HEK293 (cell line): Measurements from ENCODE around the gene JUND.
A peak's percentile ranks its signal among the peaks of the same experiment; 100 is the strongest.

ENCODE experiments used
- CTCF ChIA-PET: fragments of 350-600 bp; formaldehyde crosslinking; extraction: SDS; loops from one replicate; lab custom pipeline; 2021; ENCODE audit warnings: antibody characterized with exemption; lab: Yijun Ruan, JAX
- POLR2A ChIA-PET: fragments of 300-600 bp; formaldehyde crosslinking; extraction: SDS; loops from one replicate; lab custom pipeline; 2020; ENCODE audit warnings: antibody characterized with exemption, inconsistent platforms; lab: Yijun Ruan, JAX
- H3K27ac ChIP-seq: fragments of 200-500 bp; sonication (Bioruptor generic); 2 replicates; pipeline ENCODE4 v1.5.1; 2014; ENCODE audit warnings: low read depth, low read length, control low read depth, inconsistent platforms; ENCODE audit errors: extremely low read depth
- H3K36me3 ChIP-seq, 2 experiments: fragments of 200-500 bp in 1 of 2; sonication (Bioruptor generic) in 1 of 2; 1 replicate in 1 of 2; 2 replicates in 1 of 2; pipeline ENCODE4 v1.5.1; 2014 to 2017; ENCODE audit warnings: inconsistent platforms in 2 of 2, low read length in 2 of 2; ENCODE audit not compliant: control insufficient read depth in 2 of 2, insufficient read depth in 1 of 2
- H3K4me1 ChIP-seq: fragments of 200-500 bp; sonication (Bioruptor generic); 2 replicates; pipeline ENCODE4 v1.5.1; 2014; ENCODE audit warnings: mild to moderate bottlenecking, low read length, inconsistent platforms; ENCODE audit not compliant: control insufficient read depth, insufficient read depth
- H3K4me3 ChIP-seq: 2 replicates; pipeline ENCODE4 v1.5.1; 2011; ENCODE audit warnings: low read depth, mild to moderate bottlenecking, control low read depth, low read length, moderate library complexity
- H3K9me3 ChIP-seq: fragments of 200-500 bp; sonication (Bioruptor generic); 2 replicates; pipeline ENCODE4 v1.5.1; 2014; ENCODE audit warnings: low read depth, low read length, inconsistent platforms; ENCODE audit not compliant: control insufficient read depth, insufficient read depth
- GLI4 ChIP-seq: fragments of 450-650 bp; formaldehyde crosslinking; IDR thresholded peaks from 2 replicates; pipeline ENCODE4 v1.5.1; 2016; ENCODE audit warnings: missing biosample characterization, missing genetic modification characterization
- KLF8 ChIP-seq: fragments of 450-650 bp; formaldehyde crosslinking; IDR thresholded peaks from 2 replicates; pipeline ENCODE4 v1.5.1; 2016; ENCODE audit warnings: missing biosample characterization, missing genetic modification characterization
- RBAK ChIP-seq: fragments of 450-650 bp; formaldehyde crosslinking; IDR thresholded peaks from 2 replicates; pipeline ENCODE4 v1.5.1; 2016; ENCODE audit warnings: missing biosample characterization, missing genetic modification characterization
- SP2 ChIP-seq: fragments of 450-650 bp; formaldehyde crosslinking; IDR thresholded peaks from 2 replicates; pipeline ENCODE4 v1.5.1; 2016; ENCODE audit warnings: missing biosample characterization, missing genetic modification characterization
- ZBTB17 ChIP-seq: fragments of 450-650 bp; formaldehyde crosslinking; IDR thresholded peaks from 2 replicates; pipeline ENCODE4 v1.5.1; 2016; ENCODE audit warnings: missing biosample characterization, missing genetic modification characterization
- ZBTB7A ChIP-seq: fragments of 450-650 bp; formaldehyde crosslinking; IDR thresholded peaks from 2 replicates; pipeline ENCODE4 v1.5.1; 2016; ENCODE audit warnings: low read depth, missing biosample characterization, missing genetic modification characterization
- ZNF112 ChIP-seq: fragments of 450-650 bp; formaldehyde crosslinking; IDR thresholded peaks from 2 replicates; pipeline ENCODE4 v1.5.0; 2017; ENCODE audit warnings: missing biosample characterization, missing genetic modification characterization
- ZNF157 ChIP-seq: fragments of 450-650 bp; formaldehyde crosslinking; IDR thresholded peaks from 2 replicates; pipeline ENCODE4 v1.5.1; 2016; ENCODE audit warnings: missing biosample characterization, missing genetic modification characterization
- ZNF169 ChIP-seq: fragments of 450-650 bp; formaldehyde crosslinking; IDR thresholded peaks from 2 replicates; pipeline ENCODE4 v1.5.1; 2016; ENCODE audit warnings: missing biosample characterization, missing genetic modification characterization
- ZNF202 ChIP-seq: fragments of 450-650 bp; formaldehyde crosslinking; IDR thresholded peaks from 2 replicates; pipeline ENCODE4 v1.5.1; 2016; ENCODE audit warnings: missing biosample characterization, missing genetic modification characterization, borderline replicate concordance
- ZNF23 ChIP-seq: fragments of 450-650 bp; formaldehyde crosslinking; IDR thresholded peaks from 2 replicates; pipeline ENCODE4 v1.5.1; 2016; ENCODE audit warnings: missing biosample characterization, missing genetic modification characterization, borderline replicate concordance
- ZNF248 ChIP-seq: fragments of 450-650 bp; formaldehyde crosslinking; IDR thresholded peaks from 2 replicates; pipeline ENCODE4 v1.5.1; 2017; ENCODE audit warnings: missing biosample characterization, missing genetic modification characterization
- ZNF366 ChIP-seq: fragments of 450-650 bp; formaldehyde crosslinking; conservative IDR thresholded peaks from 2 replicates; pipeline ENCODE4 v1.5.1; 2016; ENCODE audit warnings: missing biosample characterization, missing genetic modification characterization
- ZNF394 ChIP-seq: fragments of 450-650 bp; formaldehyde crosslinking; IDR thresholded peaks from 2 replicates; pipeline ENCODE4 v1.5.1; 2016; ENCODE audit warnings: missing biosample characterization, missing genetic modification characterization, mild to moderate bottlenecking, moderate library complexity, borderline replicate concordance
- ZNF473 ChIP-seq: fragments of 450-650 bp; formaldehyde crosslinking; IDR thresholded peaks from 2 replicates; pipeline ENCODE4 v1.5.1; 2017; ENCODE audit warnings: missing biosample characterization, missing genetic modification characterization
- ZNF776 ChIP-seq: fragments of 450-650 bp; formaldehyde crosslinking; IDR thresholded peaks from 2 replicates; pipeline ENCODE4 v1.5.0; 2017; ENCODE audit warnings: missing biosample characterization, missing genetic modification characterization, borderline replicate concordance
- ZSCAN23 ChIP-seq: fragments of 450-650 bp; formaldehyde crosslinking; IDR thresholded peaks from 2 replicates; pipeline ENCODE4 v1.5.1; 2016; ENCODE audit warnings: missing biosample characterization, missing genetic modification characterization
- TF ChIP-seq, protein P1 (sequence below): fragments of 450-650 bp; formaldehyde crosslinking; IDR thresholded peaks from 2 replicates; pipeline ENCODE4 v1.5.1; 2017; ENCODE audit warnings: missing biosample characterization, missing genetic modification characterization
- TF ChIP-seq, protein P2 (sequence below): fragments of 450-650 bp; formaldehyde crosslinking; IDR thresholded peaks from 2 replicates; pipeline ENCODE4 v1.5.1; 2016; ENCODE audit warnings: missing biosample characterization, missing genetic modification characterization
- TF ChIP-seq, protein P3 (sequence below): fragments of 450-650 bp; formaldehyde crosslinking; IDR thresholded peaks from 2 replicates; pipeline ENCODE4 v1.5.0; 2017; ENCODE audit warnings: missing biosample characterization, missing genetic modification characterization, borderline replicate concordance
- TF ChIP-seq, protein P4 (sequence below): fragments of 450-650 bp; formaldehyde crosslinking; IDR thresholded peaks from 2 replicates; pipeline ENCODE4 v1.5.1; 2016; ENCODE audit warnings: missing biosample characterization, missing genetic modification characterization, borderline replicate concordance
- TF ChIP-seq, protein P5 (sequence below): fragments of 450-650 bp; formaldehyde crosslinking; IDR thresholded peaks from 2 replicates; pipeline ENCODE4 v1.5.1; 2016; ENCODE audit warnings: missing biosample characterization, missing genetic modification characterization

JUND gene

DNA sequence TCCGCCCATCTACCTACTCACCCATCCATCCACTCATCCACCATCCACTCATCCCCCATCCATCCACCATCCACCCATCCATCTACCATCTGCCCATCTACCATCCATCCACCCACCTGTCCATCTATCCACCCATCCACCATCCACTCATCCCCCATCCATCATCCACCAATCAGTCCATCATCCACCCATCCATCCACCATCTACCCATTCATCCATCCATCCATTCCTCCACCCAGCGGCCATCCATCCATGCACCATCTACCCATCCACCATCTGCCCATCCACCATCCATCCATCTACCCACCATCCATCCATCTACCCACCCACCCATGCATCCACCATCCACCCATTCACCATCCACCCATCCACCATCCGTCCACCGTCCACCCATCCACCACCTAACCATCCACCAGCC, 13.6 kb upstream of the JUND start:
- H3K9me3 ChIP-seq = no peaks in the 10 kb centered on the region
- no peak overlapping the region for H3K4me3 ChIP-seq
- ChIA-PET POLR2A (no interaction called here), CTCF (no interaction called here)
- H3K27ac ChIP-seq = no peak overlapping the region
- no peaks in the 10 kb centered on the region for H3K36me3 ChIP-seq
- H3K4me1 ChIP-seq = peaks cover 2% of the 10 kb centered on the region; the same call in 1 of the 2 replicates
- TF ChIP-seq ZNF112 (tag by site-specific recombination) (no peak), ZNF776 (tag by site-specific recombination) (0 out of 2 replicates have a peak, but pooled peaks have one; percentile 29), ZBTB17 (tag by site-specific recombination) (peak; percentile 97), ZNF394 (tag by site-specific recombination) (no peak), ZNF366 (peak; percentile 99), SP2 (tag by site-specific recombination) (0 out of 2 replicates have a peak, but pooled peaks have one; percentile 14), GLI4 (0 out of 2 replicates have a peak, but pooled peaks have one; percentile 56), KLF8 (tag by site-specific recombination) (peak; percentile 54; the same call in 1 of the 2 replicates), ZNF248 (tag by site-specific recombination) (peak; percentile 38; the same call in 1 of the 2 replicates), RBAK (tag by site-specific recombination) (no peak), ZNF169 (tag by site-specific recombination) (0 out of 2 replicates have a peak, but pooled peaks have one; percentile 63), ZNF157 (tag by site-specific recombination) (peak; percentile 53; the same call in 1 of the 2 replicates), ZSCAN23 (0 out of 2 replicates have a peak, but pooled peaks have one; percentile 16), ZNF23 (tag by site-specific recombination) (0 out of 2 replicates have a peak, but pooled peaks have one; percentile 25), ZNF473 (tag by site-specific recombination) (peak; percentile 84), ZNF202 (no peak), ZBTB7A (tag by site-specific recombination) (peak; percentile 19; the same call in 1 of the 2 replicates)
- TF ChIP-seq, protein P1, sequence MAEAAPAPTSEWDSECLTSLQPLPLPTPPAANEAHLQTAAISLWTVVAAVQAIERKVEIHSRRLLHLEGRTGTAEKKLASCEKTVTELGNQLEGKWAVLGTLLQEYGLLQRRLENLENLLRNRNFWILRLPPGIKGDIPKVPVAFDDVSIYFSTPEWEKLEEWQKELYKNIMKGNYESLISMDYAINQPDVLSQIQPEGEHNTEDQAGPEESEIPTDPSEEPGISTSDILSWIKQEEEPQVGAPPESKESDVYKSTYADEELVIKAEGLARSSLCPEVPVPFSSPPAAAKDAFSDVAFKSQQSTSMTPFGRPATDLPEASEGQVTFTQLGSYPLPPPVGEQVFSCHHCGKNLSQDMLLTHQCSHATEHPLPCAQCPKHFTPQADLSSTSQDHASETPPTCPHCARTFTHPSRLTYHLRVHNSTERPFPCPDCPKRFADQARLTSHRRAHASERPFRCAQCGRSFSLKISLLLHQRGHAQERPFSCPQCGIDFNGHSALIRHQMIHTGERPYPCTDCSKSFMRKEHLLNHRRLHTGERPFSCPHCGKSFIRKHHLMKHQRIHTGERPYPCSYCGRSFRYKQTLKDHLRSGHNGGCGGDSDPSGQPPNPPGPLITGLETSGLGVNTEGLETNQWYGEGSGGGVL (tag by site-specific recombination) = 0 out of 2 replicates have a peak, but pooled peaks have one; percentile 16
- TF ChIP-seq, protein P2, sequence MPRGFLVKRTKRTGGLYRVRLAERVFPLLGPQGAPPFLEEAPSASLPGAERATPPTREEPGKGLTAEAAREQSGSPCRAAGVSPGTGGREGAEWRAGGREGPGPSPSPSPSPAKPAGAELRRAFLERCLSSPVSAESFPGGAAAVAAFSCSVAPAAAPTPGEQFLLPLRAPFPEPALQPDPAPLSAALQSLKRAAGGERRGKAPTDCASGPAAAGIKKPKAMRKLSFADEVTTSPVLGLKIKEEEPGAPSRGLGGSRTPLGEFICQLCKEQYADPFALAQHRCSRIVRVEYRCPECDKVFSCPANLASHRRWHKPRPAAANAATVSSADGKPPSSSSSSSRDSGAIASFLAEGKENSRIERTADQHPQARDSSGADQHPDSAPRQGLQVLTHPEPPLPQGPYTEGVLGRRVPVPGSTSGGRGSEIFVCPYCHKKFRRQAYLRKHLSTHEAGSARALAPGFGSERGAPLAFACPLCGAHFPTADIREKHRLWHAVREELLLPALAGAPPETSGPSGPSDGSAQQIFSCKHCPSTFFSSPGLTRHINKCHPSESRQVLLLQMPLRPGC (tag by site-specific recombination) = 0 out of 2 replicates have a peak, but pooled peaks have one; percentile 20
- TF ChIP-seq, protein P3, sequence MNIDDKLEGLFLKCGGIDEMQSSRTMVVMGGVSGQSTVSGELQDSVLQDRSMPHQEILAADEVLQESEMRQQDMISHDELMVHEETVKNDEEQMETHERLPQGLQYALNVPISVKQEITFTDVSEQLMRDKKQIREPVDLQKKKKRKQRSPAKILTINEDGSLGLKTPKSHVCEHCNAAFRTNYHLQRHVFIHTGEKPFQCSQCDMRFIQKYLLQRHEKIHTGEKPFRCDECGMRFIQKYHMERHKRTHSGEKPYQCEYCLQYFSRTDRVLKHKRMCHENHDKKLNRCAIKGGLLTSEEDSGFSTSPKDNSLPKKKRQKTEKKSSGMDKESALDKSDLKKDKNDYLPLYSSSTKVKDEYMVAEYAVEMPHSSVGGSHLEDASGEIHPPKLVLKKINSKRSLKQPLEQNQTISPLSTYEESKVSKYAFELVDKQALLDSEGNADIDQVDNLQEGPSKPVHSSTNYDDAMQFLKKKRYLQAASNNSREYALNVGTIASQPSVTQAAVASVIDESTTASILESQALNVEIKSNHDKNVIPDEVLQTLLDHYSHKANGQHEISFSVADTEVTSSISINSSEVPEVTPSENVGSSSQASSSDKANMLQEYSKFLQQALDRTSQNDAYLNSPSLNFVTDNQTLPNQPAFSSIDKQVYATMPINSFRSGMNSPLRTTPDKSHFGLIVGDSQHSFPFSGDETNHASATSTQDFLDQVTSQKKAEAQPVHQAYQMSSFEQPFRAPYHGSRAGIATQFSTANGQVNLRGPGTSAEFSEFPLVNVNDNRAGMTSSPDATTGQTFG (tag by site-specific recombination) = 0 out of 2 replicates have a peak, but pooled peaks have one; percentile 56
- TF ChIP-seq, protein P4, sequence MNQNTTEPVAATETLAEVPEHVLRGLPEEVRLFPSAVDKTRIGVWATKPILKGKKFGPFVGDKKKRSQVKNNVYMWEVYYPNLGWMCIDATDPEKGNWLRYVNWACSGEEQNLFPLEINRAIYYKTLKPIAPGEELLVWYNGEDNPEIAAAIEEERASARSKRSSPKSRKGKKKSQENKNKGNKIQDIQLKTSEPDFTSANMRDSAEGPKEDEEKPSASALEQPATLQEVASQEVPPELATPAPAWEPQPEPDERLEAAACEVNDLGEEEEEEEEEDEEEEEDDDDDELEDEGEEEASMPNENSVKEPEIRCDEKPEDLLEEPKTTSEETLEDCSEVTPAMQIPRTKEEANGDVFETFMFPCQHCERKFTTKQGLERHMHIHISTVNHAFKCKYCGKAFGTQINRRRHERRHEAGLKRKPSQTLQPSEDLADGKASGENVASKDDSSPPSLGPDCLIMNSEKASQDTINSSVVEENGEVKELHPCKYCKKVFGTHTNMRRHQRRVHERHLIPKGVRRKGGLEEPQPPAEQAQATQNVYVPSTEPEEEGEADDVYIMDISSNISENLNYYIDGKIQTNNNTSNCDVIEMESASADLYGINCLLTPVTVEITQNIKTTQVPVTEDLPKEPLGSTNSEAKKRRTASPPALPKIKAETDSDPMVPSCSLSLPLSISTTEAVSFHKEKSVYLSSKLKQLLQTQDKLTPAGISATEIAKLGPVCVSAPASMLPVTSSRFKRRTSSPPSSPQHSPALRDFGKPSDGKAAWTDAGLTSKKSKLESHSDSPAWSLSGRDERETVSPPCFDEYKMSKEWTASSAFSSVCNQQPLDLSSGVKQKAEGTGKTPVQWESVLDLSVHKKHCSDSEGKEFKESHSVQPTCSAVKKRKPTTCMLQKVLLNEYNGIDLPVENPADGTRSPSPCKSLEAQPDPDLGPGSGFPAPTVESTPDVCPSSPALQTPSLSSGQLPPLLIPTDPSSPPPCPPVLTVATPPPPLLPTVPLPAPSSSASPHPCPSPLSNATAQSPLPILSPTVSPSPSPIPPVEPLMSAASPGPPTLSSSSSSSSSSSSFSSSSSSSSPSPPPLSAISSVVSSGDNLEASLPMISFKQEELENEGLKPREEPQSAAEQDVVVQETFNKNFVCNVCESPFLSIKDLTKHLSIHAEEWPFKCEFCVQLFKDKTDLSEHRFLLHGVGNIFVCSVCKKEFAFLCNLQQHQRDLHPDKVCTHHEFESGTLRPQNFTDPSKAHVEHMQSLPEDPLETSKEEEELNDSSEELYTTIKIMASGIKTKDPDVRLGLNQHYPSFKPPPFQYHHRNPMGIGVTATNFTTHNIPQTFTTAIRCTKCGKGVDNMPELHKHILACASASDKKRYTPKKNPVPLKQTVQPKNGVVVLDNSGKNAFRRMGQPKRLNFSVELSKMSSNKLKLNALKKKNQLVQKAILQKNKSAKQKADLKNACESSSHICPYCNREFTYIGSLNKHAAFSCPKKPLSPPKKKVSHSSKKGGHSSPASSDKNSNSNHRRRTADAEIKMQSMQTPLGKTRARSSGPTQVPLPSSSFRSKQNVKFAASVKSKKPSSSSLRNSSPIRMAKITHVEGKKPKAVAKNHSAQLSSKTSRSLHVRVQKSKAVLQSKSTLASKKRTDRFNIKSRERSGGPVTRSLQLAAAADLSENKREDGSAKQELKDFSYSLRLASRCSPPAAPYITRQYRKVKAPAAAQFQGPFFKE (tag by site-specific recombination) = 0 out of 2 replicates have a peak, but pooled peaks have one; percentile 28
- TF ChIP-seq, protein P5, sequence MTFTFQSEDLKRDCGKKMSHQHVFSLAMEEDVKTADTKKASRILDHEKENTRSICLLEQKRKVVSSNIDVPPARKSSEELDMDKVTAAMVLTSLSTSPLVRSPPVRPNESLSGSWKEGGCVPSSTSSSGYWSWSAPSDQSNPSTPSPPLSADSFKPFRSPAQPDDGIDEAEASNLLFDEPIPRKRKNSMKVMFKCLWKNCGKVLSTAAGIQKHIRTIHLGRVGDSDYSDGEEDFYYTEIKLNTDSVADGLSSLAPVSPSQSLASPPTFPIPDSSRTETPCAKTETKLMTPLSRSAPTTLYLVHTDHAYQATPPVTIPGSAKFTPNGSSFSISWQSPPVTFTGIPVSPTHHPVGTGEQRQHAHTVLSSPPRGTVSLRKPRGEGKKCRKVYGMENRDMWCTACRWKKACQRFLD (tag by site-specific recombination) = no peak
